Stimulated activated CD8-positive, alpha-beta memory T cell treated with anti-CD3 and anti-CD28 coated beads, Interleukin-15, amount 100 ng/mL, for 1 hour (primary cell): ENCODE results near the gene CHEK2.
"Not testable (repeated sequence)": the region's sequence is repeated elsewhere in the genome, so short reads cannot be mapped to it uniquely, and the experiment has no call there.

ENCODE experiments used
- DNase-seq: peaks from one replicate; pipeline ENCODE4 v3.0.0-alpha.2; 2020; ENCODE audit warnings: low read depth

The CHEK2 gene

DNA sequence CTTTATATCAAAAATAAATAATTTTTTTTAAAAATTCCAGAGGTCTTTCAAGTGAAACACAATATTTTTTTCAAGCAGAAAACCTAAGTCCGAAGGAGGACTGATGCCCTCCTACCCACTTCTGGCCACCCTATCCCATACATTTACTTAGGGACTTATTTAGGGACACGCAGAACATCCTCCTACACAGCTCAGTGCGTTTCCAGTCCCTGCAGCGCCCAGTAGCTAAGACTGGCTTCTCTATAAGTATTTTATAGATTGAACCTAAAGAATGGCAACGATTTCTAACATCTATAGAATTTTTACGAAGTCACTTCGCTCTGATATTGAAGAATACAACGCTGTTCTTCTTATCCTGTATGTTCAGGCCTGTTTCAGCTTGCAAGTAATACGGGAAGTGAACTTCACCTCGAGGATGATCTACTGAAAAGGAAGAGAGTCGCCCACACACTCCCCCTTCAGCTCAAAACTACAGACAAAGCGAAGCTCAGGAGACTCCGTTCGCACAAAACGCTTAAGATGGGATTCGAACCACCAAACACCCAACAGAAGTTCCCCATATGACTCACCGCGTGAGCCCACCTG lies 328 bp downstream of the CHEK2 start:
- no peak for DNase-seq

DNA sequence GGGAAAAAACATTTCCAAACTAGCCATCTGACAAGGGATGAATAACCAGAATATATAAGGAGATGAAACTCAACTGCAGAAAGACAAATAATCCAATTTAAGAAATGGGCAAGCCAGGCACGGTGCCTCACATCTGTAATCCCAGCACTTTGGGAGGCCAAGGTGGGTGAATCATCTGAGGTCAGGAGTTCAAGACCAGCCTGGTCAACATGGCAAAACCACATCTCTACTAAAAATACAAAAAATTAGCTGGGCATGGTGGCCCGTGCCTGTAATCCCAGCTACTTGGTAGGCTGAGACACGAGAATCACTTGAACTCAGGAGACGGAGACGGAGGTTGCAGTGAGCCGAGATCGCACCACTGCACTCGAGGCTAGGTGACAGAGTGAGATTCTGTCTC lies 2.7 kb downstream of the CHEK2 start:
- DNase-seq: not testable (repeated sequence)

DNA sequence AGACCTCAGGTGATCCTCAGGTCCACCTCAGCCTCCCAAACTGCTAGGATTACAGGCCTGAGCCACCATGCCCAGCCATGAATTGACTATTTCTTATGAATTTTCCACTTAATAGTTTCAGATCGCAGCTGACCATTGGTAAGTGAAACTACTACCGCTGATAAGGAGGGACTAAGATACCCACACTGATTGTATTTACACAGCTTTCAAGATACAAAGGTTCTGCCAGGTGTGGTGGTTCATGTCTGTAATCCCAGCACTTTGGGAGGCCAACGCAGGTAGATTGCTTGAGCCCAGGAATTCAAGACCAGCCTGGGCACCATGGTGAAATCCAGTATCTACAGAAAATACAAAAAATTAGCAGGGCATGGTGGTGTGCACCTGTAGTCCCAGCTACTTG lies 3.9 kb downstream of the CHEK2 start:
- no peak for DNase-seq

DNA sequence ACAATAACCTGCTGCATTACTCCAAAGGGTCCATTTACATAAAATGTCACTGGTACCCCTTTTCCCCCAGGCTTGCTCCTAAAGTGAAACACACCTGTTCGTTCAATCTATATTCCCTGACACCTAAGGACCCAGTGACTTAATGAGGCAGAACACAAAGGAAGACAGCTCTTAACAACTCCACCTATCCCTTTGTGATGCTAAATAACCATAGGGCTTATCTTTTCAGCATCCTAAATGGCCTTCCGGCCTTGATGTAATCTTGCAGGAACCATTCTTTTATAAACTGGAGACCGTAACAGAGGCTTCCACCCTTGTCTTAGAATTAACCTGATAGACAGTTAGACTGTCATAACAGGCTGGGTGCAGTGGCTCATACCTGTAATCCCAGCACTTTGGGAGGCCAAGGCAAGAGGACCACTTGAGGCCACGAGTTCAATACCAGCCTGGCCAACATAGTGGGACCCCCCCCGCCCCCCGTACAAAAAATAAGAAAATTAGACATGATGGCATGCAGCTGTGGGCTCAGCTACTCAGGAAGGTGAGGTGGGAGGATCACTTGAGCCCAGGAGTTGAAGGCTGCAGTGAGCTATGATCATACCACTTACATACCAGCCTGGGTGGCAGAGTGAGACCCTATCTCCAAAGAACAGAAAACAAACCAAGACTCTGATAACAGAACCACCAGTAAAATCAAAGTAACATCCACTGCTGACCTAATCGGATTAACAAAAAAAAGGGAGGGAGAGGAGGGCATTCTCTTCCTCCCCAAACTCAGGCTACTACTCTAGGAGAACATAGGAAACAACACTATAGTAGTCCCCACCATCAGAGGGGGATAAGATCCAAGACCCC lies 5.1 kb downstream of the CHEK2 start:
- DNase-seq: no peak

DNA sequence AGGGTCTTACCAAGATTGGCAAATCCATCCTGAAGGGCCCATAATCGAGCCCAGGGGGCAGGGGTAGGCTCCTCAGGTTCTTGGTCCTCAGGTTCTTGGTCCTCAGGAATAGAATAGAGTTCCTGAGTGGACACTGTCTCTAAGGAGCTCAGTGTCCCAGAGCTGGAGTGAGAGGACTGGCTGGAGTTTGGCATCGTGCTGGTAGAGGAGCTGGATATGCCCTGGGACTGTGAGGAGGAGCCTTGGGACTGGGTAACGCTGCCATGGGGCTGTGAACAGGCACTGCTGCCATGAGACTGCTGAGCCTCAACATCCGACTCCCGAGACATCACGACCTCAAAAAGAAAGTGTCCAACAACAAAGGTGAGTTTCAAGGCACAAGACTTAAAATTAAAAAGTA lies 7.2 kb downstream of the CHEK2 start:
- DNase-seq: no peak

DNA sequence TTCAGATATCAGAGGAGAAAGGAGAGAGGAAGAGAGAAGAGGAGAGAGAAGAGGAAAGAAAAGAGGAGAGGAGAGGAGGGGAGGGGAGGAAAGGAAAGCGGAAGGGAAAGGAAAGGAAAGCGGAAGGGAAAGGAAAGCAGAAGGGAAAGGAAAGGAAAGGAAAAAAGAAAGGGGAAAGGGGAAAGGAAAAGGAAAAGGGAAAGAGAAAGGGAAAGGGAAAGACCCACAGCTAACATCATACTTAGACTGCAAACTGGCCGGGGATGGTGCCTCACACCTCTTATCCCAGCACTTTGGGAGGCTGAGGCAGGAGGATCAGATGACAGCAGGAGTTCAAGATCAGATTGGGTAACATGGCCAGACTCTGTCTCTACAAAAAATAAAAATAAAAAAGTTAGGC lies 11.4 kb downstream of the CHEK2 start:
- no peak for DNase-seq

DNA sequence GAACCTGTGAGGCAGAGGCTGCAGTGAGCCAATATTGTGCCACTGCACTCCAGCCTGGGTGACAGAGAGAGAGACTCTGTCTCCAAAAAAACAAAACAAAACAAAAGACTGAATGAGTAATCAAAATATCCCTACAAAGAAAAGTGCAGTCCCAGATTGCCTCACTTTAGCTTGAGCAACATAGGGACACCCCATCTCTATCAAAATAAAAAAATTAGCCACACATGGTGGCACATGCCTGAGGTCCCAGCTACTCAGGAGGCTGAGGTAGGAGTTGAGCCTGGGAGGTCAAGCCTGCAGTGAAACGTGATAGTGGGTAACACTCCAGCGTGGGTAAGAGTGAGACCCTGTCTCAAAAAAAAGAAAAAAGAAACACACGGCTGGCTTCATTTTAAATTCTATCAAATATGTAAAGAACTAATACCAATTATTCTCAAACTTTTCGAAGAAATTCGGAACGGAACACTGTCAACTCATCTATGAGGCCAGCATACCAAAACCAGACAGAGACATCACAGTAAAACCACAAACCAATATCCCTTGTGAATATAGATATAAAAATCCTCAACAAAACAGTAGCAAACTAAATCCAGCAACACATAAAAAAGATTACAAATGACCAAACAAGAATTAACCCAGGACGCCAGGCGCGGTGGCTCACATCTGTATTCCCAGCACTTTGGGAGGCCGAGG lies 12.9 kb downstream of the CHEK2 start:
- no peak for DNase-seq

DNA sequence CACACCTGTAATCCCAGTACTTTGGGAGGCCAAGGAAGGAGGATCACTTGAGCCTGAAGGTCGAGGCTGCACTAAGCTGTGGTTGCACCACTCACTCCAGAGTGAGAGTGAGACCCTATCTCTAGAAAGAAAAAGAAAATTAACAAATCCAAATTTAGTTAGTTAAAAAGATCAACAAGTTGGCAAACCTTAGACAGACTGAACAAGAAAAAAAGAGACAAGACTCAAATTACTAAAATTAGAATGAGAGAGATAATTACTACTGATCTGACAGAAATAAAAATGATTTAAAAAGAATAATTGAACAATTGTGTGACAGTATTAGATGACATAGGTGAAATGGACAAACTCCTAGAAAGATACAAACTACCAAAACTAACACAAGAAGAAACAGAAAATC lies 13.6 kb downstream of the CHEK2 start:
- DNase-seq: no peak

DNA sequence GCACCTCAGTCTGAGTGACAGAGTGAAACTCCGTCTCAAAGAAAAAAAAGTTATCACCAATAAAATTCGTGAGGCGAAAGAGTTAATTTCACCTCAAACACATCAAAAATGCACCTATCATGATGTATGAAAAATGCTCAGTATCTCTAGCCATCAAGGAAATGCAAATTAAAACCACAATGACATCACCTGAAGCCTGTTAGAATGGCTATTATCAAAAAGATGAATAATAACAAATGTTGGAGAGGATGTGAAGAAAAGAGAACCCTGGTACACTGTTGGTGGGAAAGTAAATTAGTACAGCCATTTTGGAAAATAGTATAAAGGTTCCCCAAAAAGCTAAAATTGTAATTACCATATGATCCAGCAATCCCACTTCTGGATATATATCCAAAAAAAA lies 23.6 kb downstream of the CHEK2 start:
- DNase-seq: no peak

DNA sequence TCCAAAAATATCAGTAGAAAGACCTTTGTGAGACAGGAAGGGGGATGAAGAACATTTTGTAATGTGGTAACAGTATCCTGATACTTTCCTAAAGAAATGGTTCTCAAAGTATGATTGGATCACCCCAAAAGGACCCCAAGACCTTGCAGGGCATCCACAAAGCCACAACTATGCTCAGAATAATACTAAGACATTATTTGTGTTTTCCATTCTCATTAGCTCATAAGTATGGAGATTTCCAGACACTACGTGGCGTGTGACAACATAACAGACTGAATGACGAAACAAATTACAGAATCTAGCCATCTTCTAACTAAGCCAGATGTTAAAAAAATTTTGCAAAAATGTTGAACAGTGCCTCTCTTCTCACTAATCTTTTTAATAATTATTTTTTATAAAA lies 24.9 kb downstream of the CHEK2 start:
- no peak for DNase-seq

DNA sequence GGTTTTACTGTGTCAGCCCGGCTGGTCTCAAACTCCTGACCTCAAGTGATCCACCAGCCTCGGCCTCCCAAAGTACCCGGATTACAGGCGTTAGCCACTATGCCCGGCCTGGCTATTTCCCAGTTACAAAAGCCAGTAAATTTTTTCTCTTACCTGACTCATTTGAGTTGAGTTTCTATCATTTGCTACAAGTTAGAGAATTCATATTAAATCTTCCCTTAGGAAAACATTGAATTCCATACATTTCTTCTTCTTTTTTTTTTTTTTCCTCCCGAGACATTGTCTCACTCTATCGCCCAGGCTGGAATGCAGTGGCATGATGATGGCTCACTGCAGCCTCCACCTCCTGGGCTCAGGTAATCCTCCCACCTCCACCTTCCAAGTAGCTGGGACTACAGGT lies 26.0 kb downstream of the CHEK2 start:
- DNase-seq: no peak

DNA sequence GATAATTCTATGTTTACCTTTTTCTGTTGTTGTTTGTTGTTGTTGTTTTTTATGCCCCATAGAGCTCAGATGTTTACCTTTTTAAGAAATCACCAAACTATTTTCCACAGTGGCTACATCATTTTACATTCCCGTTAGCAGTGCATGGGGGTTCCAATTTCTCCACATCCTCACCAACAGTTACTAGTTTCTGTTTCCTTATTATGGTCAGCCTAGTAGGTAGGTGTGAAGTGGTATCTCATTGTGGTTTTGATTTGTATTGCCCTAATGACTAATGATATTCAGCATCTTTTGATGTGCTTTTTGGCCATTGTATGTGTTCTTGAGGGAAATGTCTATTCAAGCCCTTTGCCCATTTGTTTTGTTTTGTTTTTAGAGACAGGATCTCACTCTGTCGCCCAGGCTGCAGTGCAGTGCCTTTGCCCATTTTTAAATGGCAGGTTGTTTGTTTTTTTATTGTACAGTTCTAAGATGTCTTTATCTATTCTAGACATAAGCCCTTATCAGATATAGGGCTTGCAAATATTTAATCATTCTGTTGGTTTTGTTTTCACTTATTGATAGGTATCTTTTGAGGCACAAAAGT lies 27.5 kb downstream of the CHEK2 start:
- DNase-seq: no peak

DNA sequence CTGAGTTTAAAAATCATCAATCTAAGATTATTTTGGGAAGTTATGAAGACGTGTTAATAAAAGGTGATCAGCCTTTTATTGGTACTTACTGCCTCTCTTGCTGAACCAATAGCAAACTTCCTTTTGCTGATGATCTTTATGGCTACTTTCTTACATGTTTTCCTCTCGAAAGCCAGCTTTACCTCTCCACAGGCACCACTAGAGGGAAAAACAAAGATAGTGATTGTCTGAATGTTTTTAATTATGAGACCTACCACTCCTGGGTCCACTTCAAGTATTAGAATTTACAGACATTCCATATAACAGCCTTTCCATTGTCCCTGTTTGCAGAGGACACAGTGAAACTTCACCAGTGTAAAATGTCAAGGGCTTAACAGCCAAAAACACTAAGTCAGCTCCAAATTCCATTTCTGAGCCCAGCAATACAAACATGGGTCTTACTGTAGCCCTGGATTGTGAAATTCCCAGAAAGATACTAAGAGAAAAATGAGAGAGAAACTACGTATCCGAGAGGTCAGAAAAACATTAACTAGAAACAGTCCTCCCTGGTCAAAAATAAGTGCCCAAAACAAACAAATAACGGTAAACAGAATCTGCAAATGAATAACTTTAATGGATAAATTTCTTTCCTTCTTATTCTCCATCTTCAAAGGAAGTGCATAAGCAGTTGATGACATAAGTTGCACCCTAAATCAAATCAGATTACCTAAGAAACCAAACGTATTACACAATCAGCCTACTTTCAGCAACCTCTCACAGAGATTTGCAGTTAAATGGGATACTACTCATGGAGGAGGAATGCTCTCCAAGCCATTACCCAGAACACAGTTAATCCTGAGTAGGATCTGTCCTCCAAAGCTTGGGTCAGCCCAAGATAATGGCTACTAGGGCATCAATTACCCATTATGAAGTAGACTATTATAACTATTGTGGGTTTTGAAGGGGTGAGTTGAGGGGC lies 29.5 kb downstream of the CHEK2 start:
- DNase-seq: no peak

DNA sequence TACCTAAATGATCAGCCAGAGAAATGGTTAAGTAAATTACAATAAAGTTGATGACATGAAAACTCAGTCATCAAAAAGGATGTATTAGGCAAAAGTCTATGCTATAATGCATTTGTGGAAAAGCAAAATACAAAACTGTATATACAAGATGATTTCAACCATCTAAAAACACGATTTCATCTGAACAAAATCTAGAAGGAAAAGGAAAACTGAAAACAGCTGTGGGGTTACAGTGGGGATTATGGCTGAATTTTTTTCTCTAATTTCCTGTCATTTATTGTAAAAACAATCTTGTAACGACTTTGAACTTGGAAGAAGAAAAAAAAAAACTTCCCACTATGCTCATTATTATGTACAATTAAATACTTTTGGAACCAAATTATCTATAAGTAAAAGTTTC lies 30.3 kb downstream of the CHEK2 start:
- DNase-seq: no peak

DNA sequence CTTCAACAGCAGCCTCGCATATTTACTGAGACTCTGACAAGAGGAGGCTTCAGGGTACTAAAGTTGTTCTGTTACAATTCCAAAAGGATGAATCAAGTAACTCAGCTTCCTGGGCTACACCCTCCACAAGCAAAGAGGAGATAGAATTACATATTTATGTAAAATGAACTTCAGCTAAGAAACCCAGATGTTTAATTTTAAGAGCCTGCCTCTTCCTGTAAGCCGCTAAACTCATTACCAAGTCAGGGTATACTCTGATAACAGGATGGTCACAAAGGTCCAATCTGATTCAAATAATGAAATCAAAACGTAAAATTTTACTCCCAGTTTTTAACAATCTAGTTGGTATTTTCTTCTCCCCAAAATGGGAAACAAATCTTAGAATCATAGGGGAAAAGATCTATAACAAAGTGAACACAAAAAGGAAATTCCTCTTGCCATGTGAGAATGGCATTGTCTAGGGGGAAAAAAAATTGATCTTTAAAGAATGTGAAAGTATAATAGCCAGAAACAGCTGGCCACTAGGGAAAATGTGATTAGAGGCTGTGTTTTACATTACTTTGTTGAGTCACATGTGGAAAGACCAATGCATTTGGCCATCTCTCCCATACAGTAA lies 30.9 kb downstream of the CHEK2 start:
- no peak for DNase-seq

DNA sequence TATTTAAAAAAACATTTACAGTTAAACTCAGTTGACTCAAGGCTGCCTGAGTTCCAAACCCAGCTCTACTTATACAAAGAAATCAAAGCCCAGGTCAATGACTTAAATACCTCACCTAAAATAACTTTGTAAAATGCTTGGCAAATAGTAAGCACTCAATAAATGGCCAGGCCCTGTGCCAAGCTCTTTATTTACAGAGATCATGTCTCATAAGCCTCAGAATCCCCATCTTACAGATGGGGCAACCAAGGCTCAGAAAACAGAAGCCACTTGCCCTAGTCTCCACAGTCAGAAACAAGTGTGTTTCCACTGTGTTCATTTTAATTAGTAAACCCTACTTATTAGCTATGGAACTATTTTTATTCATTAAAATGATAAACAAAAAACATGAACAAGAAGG lies 31.5 kb downstream of the CHEK2 start:
- no peak for DNase-seq

DNA sequence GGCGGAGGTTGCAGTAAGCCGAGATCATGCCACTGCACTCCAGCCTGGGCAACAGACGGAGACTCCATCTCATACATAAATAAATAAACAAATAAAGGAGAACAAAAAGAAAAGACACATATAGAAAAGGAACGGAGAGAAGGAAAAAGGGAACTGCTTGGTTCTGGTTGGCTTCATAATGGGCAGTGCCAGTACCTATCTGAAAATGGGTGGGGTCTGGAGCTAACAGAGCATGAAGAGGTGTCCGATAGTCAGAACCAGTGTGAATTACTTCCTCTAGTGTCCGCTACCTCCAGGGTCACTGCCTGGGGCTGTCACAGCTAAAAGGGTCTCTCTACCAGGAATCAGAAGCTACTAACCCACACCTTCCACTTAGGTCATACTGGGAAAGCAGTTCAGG lies 34.8 kb downstream of the CHEK2 start:
- DNase-seq: no peak

DNA sequence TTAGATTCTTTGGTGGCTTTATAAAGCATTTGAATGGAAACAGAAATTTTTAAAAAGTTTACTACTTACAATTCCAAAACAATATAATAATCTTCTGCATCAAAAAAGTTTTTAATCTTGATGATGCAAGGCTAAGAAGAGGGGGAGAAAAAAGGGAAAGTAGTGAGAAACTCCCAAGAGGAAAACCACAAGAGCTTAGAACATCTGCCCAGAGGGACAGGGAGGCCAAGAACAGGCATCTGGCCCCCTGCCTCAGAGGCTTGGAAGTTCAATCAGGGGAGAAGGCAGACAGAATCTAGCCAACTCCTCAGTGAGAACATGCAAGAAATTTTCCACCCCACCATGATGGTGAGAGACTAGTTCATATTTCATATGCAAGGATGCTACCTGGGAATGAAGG lies 38.2 kb downstream of the CHEK2 start:
- DNase-seq: no peak

DNA sequence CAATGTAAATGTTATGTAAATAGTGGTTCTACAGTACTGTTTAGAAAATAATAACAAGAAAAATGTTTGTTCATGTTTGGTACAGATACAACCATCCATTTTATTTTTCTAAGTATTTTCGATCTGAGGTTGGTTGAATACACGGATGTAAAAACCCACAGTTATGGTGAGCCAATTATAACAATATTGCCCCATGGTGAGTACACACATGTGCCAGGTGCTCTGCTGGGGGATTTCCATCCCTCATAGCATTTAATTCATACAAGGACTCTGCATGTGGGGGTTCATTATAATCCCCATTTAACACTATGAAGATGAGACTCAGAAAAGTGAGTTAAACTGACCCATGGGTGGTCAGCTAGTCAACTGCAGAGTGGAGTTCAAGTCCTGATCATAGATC lies 38.7 kb downstream of the CHEK2 start:
- no peak for DNase-seq

DNA sequence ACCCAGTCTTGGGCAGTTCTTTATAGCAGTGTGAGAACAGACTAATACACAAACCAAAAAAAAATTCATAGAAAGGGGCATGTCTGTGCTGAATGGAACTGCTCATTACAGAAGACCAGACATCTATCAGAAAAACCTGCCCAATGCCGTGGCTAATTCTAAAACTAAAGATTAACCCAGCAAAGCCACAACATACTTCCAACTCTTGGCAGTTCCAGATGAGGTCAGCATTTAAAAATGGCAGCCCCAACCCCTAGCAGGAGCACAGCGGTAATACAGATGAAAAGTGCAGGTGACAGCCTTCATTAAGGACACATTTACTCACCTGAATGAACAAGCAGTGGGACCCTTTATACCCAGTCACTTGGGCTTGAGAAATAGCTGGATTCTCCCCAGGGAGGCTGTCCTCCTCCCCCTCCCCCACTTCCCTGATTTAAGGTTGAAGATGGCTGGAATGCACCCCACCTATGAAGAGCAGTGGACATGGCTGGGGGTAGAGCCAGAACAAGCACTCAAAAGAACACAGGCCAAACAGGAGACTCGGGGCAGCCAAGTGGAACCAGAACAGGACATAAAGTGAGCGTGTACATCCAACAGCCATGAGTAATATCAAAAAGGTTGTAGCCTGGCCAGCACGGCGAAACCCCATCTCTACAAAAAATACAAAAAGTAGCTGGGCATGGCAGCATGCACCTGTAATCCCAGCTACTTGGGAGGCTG lies 48.4 kb downstream of the CHEK2 start:
- DNase-seq: not testable (repeated sequence)

DNA sequence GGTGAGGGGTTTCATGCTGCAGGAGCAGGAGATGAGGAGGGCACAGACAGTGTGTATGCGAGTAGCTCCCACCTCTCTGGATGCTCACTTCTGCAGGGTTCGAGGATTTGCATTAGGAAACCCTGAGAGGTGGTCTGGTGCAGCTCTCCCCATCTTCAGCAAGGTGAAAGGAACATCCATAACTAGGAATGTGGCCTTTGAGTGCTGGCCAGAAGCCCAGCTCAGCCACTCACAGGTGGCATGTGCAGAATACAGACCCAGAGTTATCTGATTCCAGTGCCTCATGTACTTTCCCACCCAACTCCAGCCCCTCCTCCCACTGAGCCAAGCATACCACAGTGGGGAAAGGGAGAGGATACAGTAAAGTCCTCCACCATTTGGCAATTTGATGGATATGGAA lies 51.8 kb downstream of the CHEK2 start:
- not testable (repeated sequence) for DNase-seq
